PC-3 (cell line): Measurements from ENCODE around the gene CTSC. TPM values are rescaled to one million over a fixed set of nuclear protein-coding genes. Genes with fewer than 3 reads are reported as not detected.
A peak's percentile ranks its signal among the peaks of the same experiment; 100 is the strongest.

Experiments
- ATAC-seq: fragments of 200-7000 bp; cut with Tn5 transposase; 2 replicates; pipeline ENCODE4 v1.9.1; 2020; ENCODE audit warnings: mild to moderate bottlenecking, moderate library complexity
- BruUV-seq: library from RNA; stranded (reverse); fragments of 400-500 nt; replicated peaks from 2 replicates; lab custom pipeline; 2021; lab: Mats Ljungman, UMichigan
- CTCF ChIA-PET: fragments of 300-600 bp; sonication (Branson Sonifier 250); formaldehyde crosslinking; loops from one replicate; lab custom pipeline; 2022; ENCODE audit warnings: antibody characterized with exemption; lab: Charles Lee
- POLR2A ChIA-PET: fragments of 300-600 bp; sonication (Branson Sonifier 250); formaldehyde crosslinking; loops from one replicate; lab custom pipeline; 2022; ENCODE audit warnings: antibody characterized with exemption; ENCODE audit not compliant: unreplicated experiment; lab: Charles Lee
- DNase-seq: peaks from one replicate; pipeline ENCODE4 v3.0.0-alpha.2; 2015
- H2AFZ ChIP-seq: fragments of 300-600 bp; sonication (generic); 2 replicates; pipeline ENCODE4 v1.6.0; 2016; ENCODE audit warnings: antibody characterized with exemption, low read length
- H3F3A ChIP-seq: fragments of 300-600 bp; sonication (generic); one replicate; pipeline ENCODE4 v1.6.0; 2017; ENCODE audit warnings: antibody characterized with exemption, low read length, control low read depth, mild to moderate bottlenecking; ENCODE audit not compliant: unreplicated experiment
- H3K27ac ChIP-seq: fragments of 300-600 bp; sonication (generic); 2 replicates; pipeline ENCODE4 v1.5.1; 2016; ENCODE audit warnings: mild to moderate bottlenecking, low read length
- H3K27me3 ChIP-seq: fragments of 300-600 bp; sonication (generic); 2 replicates; pipeline ENCODE4 v1.6.1; 2016; ENCODE audit warnings: low read length, mixed read lengths
- H3K36me3 ChIP-seq: fragments of 300-600 bp; sonication (generic); 2 replicates; pipeline ENCODE4 v1.6.1; 2016; ENCODE audit warnings: low read depth, mixed run types, low read length, mixed read lengths
- H3K4me1 ChIP-seq: fragments of 300-600 bp; sonication (generic); 2 replicates; pipeline ENCODE4 v1.5.1; 2016; ENCODE audit warnings: low read length; ENCODE audit not compliant: insufficient read depth
- H3K4me2 ChIP-seq: fragments of 300-600 bp; sonication (generic); 2 replicates; pipeline ENCODE4 v1.6.0; 2016; ENCODE audit warnings: low read length
- H3K4me3 ChIP-seq: fragments of 300-600 bp; sonication (generic); 2 replicates; pipeline ENCODE4 v1.5.1; 2016; ENCODE audit warnings: mild to moderate bottlenecking, low read length, mixed read lengths
- H3K79me2 ChIP-seq: fragments of 300-600 bp; sonication (generic); 2 replicates; pipeline ENCODE4 v1.6.1; 2017; ENCODE audit warnings: low read length, mixed read lengths
- H3K9ac ChIP-seq: fragments of 300-600 bp; sonication (generic); 2 replicates; pipeline ENCODE4 v1.6.0; 2016; ENCODE audit warnings: mild to moderate bottlenecking, low read length
- H3K9me2 ChIP-seq: fragments of 300-600 bp; sonication (generic); replicated peaks from 2 replicates; pipeline ENCODE4 v1.6.1; 2016; ENCODE audit warnings: mixed run types, low read length, mixed read lengths
- H3K9me3 ChIP-seq: fragments of 300-600 bp; sonication (generic); 2 replicates; pipeline ENCODE4 v1.6.1; 2016; ENCODE audit warnings: low read length, mixed read lengths
- H4K20me1 ChIP-seq: fragments of 300-600 bp; sonication (generic); 2 replicates; pipeline ENCODE4 v1.6.1; 2016; ENCODE audit warnings: low read length, mixed read lengths
- EZH2 ChIP-seq: fragments of 300-600 bp; sonication (generic); IDR thresholded peaks from one replicate; pipeline ENCODE4 v1.6.1; 2017; ENCODE audit warnings: antibody characterized with exemption, mild to moderate bottlenecking, low read length; ENCODE audit not compliant: unreplicated experiment
- EZH2phosphoT487 ChIP-seq: fragments of 300-600 bp; sonication (generic); IDR thresholded peaks from 2 replicates; pipeline ENCODE4 v1.6.1; 2018; ENCODE audit warnings: mild to moderate bottlenecking, antibody characterized with exemption, low read length, borderline replicate concordance
- intact Hi-C: fragments of 100-400 bp; cut with micrococcal nuclease; formaldehyde crosslinking; loops from 2 replicates; pipeline ENCODE4 v1.9.0; 2023
- total RNA-seq: library from RNA; depleted of rRNA; stranded (reverse); fragments of >200 nt; gene quantifications from 2 replicates; pipeline ENCODE4 v1.2.3, GENCODE V29; 2014
- TF ChIP-seq, protein P1 (sequence below): fragments of 300-600 bp; sonication (generic); conservative IDR thresholded peaks from 2 replicates; pipeline ENCODE4 v1.5.1; 2017; ENCODE audit warnings: antibody characterized with exemption, low read depth, mild to moderate bottlenecking, low read length

CTSC gene
- total RNA-seq, 1 experiment from 2014 or later: 240 TPM

DNA sequence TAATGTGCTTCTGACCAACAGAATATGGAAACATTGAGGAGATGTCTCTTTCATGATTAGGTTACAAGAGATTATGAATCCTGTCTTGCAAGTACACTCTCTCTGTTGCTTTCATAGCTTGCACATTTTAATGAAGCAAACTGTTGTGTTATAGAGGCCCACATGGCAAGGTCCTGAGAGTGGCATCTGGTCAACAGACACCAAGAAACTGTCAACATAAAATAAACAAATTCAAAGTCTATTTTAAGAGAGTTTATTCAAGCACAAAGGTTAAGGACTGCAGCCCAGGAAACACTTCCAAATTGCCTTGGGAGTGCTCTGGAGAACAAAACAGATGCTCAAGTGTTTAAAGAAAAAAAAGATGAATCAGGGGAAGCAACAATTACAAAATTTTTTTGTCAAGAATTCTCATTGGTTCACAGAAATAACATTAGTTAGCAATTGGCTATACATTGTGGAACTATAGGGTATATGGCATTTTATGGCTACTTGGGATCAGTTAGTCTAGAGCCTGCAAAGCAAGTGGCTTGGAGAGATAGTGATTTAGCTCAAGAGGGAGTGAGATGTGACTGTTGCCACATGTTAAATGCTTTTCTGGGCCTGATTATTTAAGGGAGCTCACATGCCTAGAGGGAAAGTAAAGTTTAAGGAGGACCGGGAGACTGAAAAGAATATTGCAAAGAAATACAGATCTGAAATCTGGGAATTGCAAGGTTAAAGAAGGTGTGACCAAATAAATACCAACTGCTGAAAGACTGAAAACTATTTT lies 54.6 kb downstream of the CTSC start:
- no peaks in the 10 kb centered on the region for H3K27me3 ChIP-seq
- no peak overlapping the region for H3K9ac ChIP-seq
- H3K9me3 ChIP-seq: no peaks in the 10 kb centered on the region
- ATAC-seq: no peak
- H3K36me3 ChIP-seq: 0 out of 2 replicates have a peak, but pooled peaks cover 4% of the 10 kb centered on the region
- no peak overlapping the region for H3K4me2 ChIP-seq
- intact Hi-C loops: loop anchor here (5.0 kb wide), 2 partner anchors 259 to 561 kb away; no protein-coding TSS in a partner anchor
- no peak overlapping the region for H3K4me3 ChIP-seq
- no TSS peak for BruUV-seq
- no peaks in the 10 kb centered on the region for H3K79me2 ChIP-seq
- H3F3A ChIP-seq: no peaks in the 10 kb centered on the region
- ChIA-PET POLR2A (no interaction called here), CTCF (no interaction called here)
- DNase-seq: no peak
- H3K27ac ChIP-seq: no peak overlapping the region
- TF ChIP-seq EZH2 (no peak), EZH2phosphoT487 (no peak)
- TF ChIP-seq, protein P1, sequence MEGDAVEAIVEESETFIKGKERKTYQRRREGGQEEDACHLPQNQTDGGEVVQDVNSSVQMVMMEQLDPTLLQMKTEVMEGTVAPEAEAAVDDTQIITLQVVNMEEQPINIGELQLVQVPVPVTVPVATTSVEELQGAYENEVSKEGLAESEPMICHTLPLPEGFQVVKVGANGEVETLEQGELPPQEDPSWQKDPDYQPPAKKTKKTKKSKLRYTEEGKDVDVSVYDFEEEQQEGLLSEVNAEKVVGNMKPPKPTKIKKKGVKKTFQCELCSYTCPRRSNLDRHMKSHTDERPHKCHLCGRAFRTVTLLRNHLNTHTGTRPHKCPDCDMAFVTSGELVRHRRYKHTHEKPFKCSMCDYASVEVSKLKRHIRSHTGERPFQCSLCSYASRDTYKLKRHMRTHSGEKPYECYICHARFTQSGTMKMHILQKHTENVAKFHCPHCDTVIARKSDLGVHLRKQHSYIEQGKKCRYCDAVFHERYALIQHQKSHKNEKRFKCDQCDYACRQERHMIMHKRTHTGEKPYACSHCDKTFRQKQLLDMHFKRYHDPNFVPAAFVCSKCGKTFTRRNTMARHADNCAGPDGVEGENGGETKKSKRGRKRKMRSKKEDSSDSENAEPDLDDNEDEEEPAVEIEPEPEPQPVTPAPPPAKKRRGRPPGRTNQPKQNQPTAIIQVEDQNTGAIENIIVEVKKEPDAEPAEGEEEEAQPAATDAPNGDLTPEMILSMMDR: no peak
- 0 out of 2 replicates have a peak, but pooled peaks cover 4% of the 10 kb centered on the region for H3K4me1 ChIP-seq
- H4K20me1 ChIP-seq: no peaks in the 10 kb centered on the region
- H2AFZ ChIP-seq: no peak overlapping the region
- no peaks in the 10 kb centered on the region for H3K9me2 ChIP-seq

- ChIA-PET CTCF (interaction anchor here (0.6 kb wide), 3 partner anchors 44 to 538 kb away, joined by 3 read pairs; no protein-coding TSS in a partner anchor), POLR2A (interaction anchor here (0.5 kb wide), 1 partner anchor 103 kb away, joined by 9 read pairs; no protein-coding TSS in a partner anchor)
- Histone ChIP-seq H3K36me3 (no peaks in the 10 kb centered on the region), H3K9ac (no peak overlapping the region), H3K27me3 (no peaks in the 10 kb centered on the region), H3K9me2 (no peaks in the 10 kb centered on the region), H2AFZ (no peak overlapping the region), H4K20me1 (no peaks in the 10 kb centered on the region), H3K27ac (no peak overlapping the region), H3K4me1 (0 out of 2 replicates have a peak, but pooled peaks cover 4% of the 10 kb centered on the region), H3K4me2 (no peak overlapping the region), H3K4me3 (no peak overlapping the region), H3K79me2 (no peaks in the 10 kb centered on the region), H3K9me3 (no peaks in the 10 kb centered on the region), H3F3A (no peaks in the 10 kb centered on the region)
- DNase-seq (peak; percentile 44), ATAC-seq (peak; percentile 31; the same call in 1 of the 2 replicates)
- intact Hi-C loops: loop anchor here (1.0 to 5.0 kb wide), 4 partner anchors 261 to 559 kb away; no protein-coding TSS in a partner anchor
- no peak for TF ChIP-seq EZH2phosphoT487
- TF ChIP-seq, protein P1: peak; percentile 63
- no peak for TF ChIP-seq EZH2
- no TSS peak for BruUV-seq
These were observed 56.2 kb downstream of the CTSC start for GRCh38 chr11:88281317-88281712.
